ENCODE data around the gene ADD1.

DNA sequence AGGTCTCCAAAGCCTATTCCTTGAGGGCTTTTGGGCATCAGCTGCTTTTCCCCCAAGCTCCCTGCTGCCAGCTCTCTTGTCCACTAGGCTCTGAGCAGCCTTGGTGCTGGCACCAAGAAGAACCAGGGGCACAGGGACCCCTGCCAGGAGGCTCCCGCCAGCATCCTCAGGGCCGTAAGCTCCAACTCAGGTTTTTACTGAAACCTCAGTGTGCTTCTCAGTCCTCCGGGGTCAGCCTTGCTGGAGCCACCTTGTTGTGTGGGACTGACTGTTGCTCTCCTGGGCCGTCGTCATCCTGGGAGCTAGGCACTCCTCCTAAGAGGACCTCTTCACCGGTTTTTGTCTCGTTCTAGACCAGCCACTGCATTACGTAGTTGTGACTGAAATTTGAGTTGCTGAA, 80.6 kb downstream of the ADD1 start:
- no peak for TF ChIP-seq EZH2phosphoT487 (IDR thresholded peaks at IDR 0.05; ENCODE audit: insufficient read depth, low read depth)
- TF ChIP-seq EZH2 (IDR thresholded peaks at IDR 0.05; ENCODE audit: insufficient read depth, poor library complexity, severe bottlenecking): no peak

Measured in GM23248 (cell line).